Measurements from ENCODE around the gene TTBK2. TPM values are rescaled to one million over a fixed set of nuclear protein-coding genes. Genes with fewer than 3 reads are reported as not detected.

Gene TTBK2
- total RNA-seq, 2 donors from 2014 or later = 17.9 to 24.8 TPM

GRCh38 chr15:42736793-42737528 lies 183.6 kb downstream of the TTBK2 start, which contains the start of gene CDAN1:
Gene CDAN1 (minus strand): TSS chr15:42737128. CDS start chr15:42737102, 26 bp downstream.
- H3K4me3 Mint-ChIP-seq = peak within 1 kb of the TSS; percentile 68
- Histone ChIP-seq H3K9me3 (ENCODE audit: control insufficient read depth, low read length) (no peaks in the 10 kb centered on the region), H3K4me3 (ENCODE audit: low read length) (peak within 1 kb of the TSS; percentile 84), H3K27me3 (ENCODE audit: control insufficient read depth, insufficient read depth, low read length, poor library complexity, severe bottlenecking) (no peaks in the 10 kb centered on the region), H3K27ac (ENCODE audit: low read depth, low read length) (peak within 1 kb of the TSS; percentile 70), H3K36me3 (ENCODE audit: control insufficient read depth, insufficient read depth, low read length) (peaks cover 34% of the 10 kb centered on the region), H3K9ac (ENCODE audit: extremely low read depth, low read length, poor library complexity, severe bottlenecking) (peak within 1 kb of the TSS; percentile 71), H3K4me1 (ENCODE audit: control insufficient read depth, insufficient read depth, low read length) (peaks cover 4% of the 10 kb centered on the region)
- H3K4me1 Mint-ChIP-seq = peaks cover 6% of the 10 kb centered on the region
- no peaks in the 10 kb centered on the region for H3K27me3 Mint-ChIP-seq (ENCODE audit: insufficient read depth)
- DNase-seq = peak; percentile 97
- TF ChIP-seq CTCF (conservative IDR thresholded peaks at IDR 0.05) = no peak
- 0 to 1% methylated on average over 13 to 76 of the region's 76 CpGs for WGBS, 2 experiments (ENCODE audit: insufficient coverage in 1 of 2, insufficient read length in 1 of 2)
- peak within 1 kb of the TSS; percentile 88 for H3K27ac Mint-ChIP-seq
- H3K36me3 Mint-ChIP-seq (ENCODE audit: low read depth) = peaks cover 25% of the 10 kb centered on the region
- no peaks in the 10 kb centered on the region for H3K9me3 Mint-ChIP-seq

- no peak overlapping the region for H3K27ac Mint-ChIP-seq
- H3K9me3 ChIP-seq (ENCODE audit: control insufficient read depth, low read length) = no peaks in the 10 kb centered on the region
- peak overlapping the region; percentile 71 for H3K9ac ChIP-seq (ENCODE audit: extremely low read depth, low read length, poor library complexity, severe bottlenecking)
These were observed 184.3 kb downstream of the TTBK2 start for GRCh38 chr15:42736178-42736792.

More at GRCh38 chr15:42736178-42736792, 184.3 kb downstream of the TTBK2 start:
- no peaks in the 10 kb centered on the region for H3K27me3 ChIP-seq (ENCODE audit: control insufficient read depth, insufficient read depth, low read length, poor library complexity, severe bottlenecking)
- H3K36me3 ChIP-seq (ENCODE audit: control insufficient read depth, insufficient read depth, low read length) = peaks cover 38% of the 10 kb centered on the region
- peaks cover 4% of the 10 kb centered on the region for H3K4me1 ChIP-seq (ENCODE audit: control insufficient read depth, insufficient read depth, low read length)
- H3K4me3 ChIP-seq (ENCODE audit: low read length) = peak overlapping the region; percentile 84
- H3K27ac ChIP-seq (ENCODE audit: low read depth, low read length) = peak overlapping the region; percentile 53
- Mint-ChIP-seq H3K4me1 (peaks cover 6% of the 10 kb centered on the region), H3K36me3 (ENCODE audit: low read depth) (peaks cover 30% of the 10 kb centered on the region), H3K4me3 (peak overlapping the region; percentile 68), H3K9me3 (no peaks in the 10 kb centered on the region), H3K27me3 (ENCODE audit: insufficient read depth) (no peaks in the 10 kb centered on the region)
- TF ChIP-seq CTCF (conservative IDR thresholded peaks at IDR 0.05) = no peak
- DNase-seq = peak; percentile 73
- 3 to 4% methylated on average over 21 to 55 of the region's 55 CpGs for WGBS, 2 experiments (ENCODE audit: insufficient coverage in 1 of 2, insufficient read length in 1 of 2)
